Fibroblast of mammary gland (primary cell): ENCODE measurements around the gene AP1B1.

Experiments used
- DNase-seq: peaks from one replicate; pipeline ENCODE4 v3.0.0-alpha.2; 2010; ENCODE audit warnings: low read depth
- H3K4me3 ChIP-seq: 2 replicates; pipeline ENCODE4 v1.5.1; 2011; ENCODE audit warnings: low read depth, mild to moderate bottlenecking, low read length, moderate library complexity; ENCODE audit not compliant: control insufficient read depth
- TF ChIP-seq, protein P1 (sequence below): conservative IDR thresholded peaks from 2 replicates; pipeline ENCODE4 v1.5.1; 2011; ENCODE audit warnings: low read depth, low read length, inconsistent platforms; ENCODE audit not compliant: control insufficient read depth, insufficient read depth

The AP1B1 gene

DNA sequence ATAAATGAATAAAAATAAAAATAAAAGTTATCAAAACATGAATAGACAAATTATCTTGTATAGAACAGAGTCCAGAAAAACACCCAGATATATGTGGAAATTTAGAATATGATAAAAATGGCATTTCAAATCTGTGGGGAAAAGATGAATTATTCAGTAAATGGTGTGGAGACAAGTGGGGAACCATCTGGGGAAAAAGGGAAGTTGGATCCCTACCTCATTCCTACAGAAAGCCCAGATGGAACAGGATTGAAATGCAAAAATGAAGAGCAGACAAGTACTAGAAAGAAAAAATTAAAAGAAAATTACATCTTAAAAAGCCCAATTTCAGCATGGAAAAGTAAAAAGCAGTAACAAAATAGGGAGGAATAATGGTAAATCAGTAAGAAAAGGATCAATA, 64.7 kb downstream of the AP1B1 start:
- H3K4me3 ChIP-seq, result no peak overlapping the region
- TF ChIP-seq, protein P1, sequence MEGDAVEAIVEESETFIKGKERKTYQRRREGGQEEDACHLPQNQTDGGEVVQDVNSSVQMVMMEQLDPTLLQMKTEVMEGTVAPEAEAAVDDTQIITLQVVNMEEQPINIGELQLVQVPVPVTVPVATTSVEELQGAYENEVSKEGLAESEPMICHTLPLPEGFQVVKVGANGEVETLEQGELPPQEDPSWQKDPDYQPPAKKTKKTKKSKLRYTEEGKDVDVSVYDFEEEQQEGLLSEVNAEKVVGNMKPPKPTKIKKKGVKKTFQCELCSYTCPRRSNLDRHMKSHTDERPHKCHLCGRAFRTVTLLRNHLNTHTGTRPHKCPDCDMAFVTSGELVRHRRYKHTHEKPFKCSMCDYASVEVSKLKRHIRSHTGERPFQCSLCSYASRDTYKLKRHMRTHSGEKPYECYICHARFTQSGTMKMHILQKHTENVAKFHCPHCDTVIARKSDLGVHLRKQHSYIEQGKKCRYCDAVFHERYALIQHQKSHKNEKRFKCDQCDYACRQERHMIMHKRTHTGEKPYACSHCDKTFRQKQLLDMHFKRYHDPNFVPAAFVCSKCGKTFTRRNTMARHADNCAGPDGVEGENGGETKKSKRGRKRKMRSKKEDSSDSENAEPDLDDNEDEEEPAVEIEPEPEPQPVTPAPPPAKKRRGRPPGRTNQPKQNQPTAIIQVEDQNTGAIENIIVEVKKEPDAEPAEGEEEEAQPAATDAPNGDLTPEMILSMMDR, result no peak
- DNase-seq, result no peak

DNA sequence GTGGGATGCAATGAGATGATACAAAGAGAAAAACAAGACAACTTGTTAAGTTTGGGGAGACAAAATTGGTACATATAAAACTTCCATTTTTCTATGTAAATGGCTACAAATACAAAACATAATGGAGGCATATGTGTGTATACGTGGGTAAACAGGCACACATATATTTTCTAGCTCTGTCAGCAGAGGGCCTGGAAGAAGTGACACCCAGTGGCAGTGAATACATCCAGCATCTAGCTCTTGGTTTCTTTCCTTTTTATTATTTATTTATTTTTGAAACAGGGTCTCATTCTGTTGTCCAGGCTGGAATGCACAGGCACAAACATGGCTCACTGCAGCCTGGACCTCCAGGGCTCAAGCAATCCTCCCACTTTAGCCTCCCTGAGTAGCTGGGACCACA, 67.8 kb downstream of the AP1B1 start:
- TF ChIP-seq, protein P1, result no peak
- DNase-seq, result no peak
- no peak overlapping the region for H3K4me3 ChIP-seq

DNA sequence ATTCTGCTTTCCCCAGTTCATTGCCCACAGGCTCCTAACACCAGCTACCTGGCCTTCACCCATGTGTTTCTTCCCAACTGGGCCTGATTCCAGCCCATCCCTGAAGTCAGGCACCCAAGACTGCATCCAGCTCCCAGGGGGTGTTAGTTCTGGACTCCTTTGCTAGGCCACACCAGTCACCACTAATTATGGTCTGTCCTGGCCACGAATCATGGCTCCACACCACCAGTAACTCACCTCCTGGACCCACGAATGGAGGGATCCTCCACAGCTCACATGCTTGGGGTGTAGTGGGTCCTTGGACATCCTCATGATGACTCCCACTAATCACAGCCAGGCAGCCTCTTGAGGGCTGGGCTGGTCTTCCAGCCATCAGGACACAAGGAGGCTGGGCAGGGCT, 69.3 kb downstream of the AP1B1 start:
- TF ChIP-seq, protein P1, result no peak
- no peak overlapping the region for H3K4me3 ChIP-seq
- DNase-seq, result no peak

DNA sequence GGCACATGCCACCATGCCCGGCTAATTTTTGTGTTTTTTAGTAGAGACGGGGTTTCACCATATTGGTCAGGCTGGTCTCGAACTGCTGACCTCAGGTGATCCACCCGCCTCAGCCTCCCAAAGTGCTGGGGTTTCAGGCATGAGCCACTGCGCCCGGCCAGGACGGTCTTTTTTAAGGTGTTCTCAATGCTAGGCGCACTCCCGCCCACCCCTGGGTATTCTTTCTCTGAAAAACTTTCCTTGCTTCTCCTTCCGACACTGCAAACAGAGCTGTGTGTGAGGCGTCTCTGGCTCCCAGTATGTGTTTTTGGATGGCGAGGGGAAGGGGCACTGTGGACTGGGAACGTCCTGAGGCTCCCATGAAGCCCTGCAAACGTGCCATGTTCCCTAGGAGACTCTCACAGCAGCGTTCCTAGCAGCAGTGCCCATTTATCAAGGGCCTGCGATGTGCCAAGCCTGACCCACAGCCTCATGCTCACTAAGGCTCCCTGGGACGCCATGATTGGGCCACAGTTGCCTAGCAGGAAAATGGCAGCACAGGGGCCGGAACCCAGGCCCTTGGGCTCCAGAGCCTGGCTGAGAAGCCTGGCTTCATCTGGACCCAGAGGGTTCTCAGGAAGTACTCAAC, 70.4 kb downstream of the AP1B1 start:
- H3K4me3 ChIP-seq, result no peak overlapping the region
- TF ChIP-seq, protein P1, result no peak

DNA sequence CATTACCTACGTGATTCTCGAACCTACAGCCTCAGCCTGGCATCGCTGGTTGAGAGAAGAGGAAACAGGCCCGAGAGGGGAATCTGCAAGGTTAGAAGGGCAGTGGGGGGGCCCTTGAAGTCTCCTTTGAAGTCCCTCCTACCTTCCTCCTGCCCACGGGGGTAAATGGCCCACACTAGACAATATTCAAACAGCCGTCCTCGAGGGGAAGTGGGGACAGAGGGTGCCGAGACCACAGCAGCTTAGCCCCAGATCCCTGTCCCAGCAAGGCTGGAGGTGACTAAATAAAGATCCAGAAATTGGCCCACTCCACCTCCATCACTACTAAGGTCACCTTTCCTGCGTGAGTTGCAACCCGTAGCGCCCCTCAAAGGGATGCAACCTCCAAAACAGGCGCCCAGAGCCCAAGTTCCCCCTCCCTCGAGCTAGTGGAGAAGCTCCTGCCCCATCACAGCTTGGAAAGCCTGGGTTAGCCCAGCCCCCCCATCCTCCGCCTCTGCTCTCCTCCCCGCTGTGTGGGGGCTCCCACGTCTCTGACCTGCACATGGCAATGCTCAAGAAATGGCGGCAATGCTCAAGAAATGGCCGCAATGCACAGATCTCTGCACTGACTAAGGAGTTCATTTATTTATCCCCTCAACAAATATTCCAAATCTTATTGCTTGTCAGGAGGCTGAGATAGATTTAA, 72.1 kb downstream of the AP1B1 start:
- no peak overlapping the region for H3K4me3 ChIP-seq
- TF ChIP-seq, protein P1, result no peak
- no peak for DNase-seq

More for the DNA sequence above, 70.4 kb downstream of the AP1B1 start:
- no peak for DNase-seq

DNA sequence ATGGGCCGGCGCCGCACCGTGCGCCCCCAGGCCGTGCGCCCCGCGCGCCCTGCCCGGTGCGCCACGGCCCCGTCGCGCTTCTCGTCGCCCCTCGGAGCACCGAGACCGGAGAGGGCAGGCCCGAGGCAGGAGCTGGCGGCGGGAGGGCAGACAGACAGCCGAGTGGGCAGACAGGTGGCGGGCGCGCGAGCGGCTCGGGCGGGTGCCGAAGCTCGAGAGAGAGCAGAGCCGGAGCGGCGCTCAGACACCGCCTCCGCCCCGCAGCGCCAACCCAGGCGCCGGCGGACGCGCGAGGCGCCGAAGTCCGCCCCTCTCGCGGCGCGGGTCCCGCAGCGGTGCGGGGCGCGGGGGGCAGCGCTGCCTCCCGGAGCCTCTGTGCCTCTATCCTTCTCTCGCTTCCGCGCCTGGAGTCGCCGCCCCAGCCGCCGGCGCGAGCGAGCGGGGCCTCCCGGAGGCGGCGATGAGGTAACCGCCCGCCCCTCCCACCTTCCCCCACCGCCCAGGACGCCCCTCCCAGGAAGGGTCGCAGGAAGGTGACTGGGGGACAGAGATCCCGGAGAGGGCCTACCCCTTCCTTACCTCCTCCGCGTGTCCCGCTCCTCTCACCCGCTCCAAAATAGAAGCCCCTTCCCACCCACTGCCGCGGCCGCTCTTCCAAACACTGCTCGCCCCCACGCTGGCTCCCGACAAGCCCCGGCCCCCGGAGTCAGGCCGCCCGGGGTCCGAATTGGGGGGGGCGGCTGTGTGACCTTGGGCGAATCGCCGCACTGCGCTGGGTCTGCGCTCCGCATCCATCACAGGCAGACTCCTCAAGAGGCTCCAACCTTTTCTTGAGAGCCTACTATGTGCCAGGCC, 72.9 kb downstream of the AP1B1 start, which contains the start of gene RASL10A:
Gene RASL10A, minus strand, starts transcription at position 412 of the 855 bp plus-strand sequence. CDS start 451 bp downstream, outside the sequence.
- H3K4me3 ChIP-seq, result no peak within 1 kb of the TSS
- TF ChIP-seq, protein P1, result no peak
- DNase-seq, result no peak
